Left renal cortex interstitium (tissue), 4 donors: ENCODE data around the gene FSD1L. TPM values are rescaled to one million over a fixed set of nuclear protein-coding genes. Genes with fewer than 3 reads are reported as not detected.

ENCODE experiments used
- DNase-seq, 4 donors: peaks; one replicate each; pipeline ENCODE4 v3.0.0-alpha.2; 2013; ENCODE audit warnings: low read depth in 4 of 4, low spot score in 2 of 4, missing footprints in 1 of 4
- polyA plus RNA-seq, 4 donors: library from polyadenylated mRNA; unstranded; fragments of 120-200 nt; gene quantifications; one replicate each; pipeline ENCODE4 v1.2.1, GENCODE V29; 2013; ENCODE audit not compliant: insufficient read length in 4 of 4

Gene FSD1L
- 1 to 10 TPM; 7.8 to 9.9 (median 9.5) TPM for polyA plus RNA-seq

GRCh38 chr9:105447814-105448812 is at the start of gene FSD1L:
Gene FSD1L, plus strand, starts transcription at chr9:105448034. Its CDS starts 187 bp downstream, at chr9:105448221.
- DNase-seq = peak in 2 of 4 donors; percentile 82

GRCh38 chr9:105399117-105399516 is 48.7 kb upstream of the FSD1L start:
- no peak for DNase-seq

DNA sequence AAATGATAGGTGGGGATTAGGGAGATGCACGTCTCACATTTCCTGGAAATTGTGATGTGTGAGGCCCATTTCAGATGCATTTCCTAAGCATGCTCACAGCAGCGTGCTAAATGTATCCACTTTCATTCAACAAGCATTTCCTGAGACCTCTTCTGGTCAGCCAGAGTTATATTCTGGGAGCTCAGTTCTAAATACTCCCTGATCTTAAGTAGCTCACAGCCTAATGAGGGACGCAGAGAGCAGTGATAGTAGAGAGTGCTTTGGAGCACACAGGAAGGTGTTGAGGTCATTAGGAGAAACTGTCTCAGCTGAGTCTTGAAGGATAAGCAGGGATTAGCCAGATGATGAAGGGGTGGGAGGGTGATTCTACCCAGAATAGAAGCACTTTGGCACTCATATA is 46.2 kb upstream of the FSD1L start:
- DNase-seq = no peak

GRCh38 chr9:105403552-105404248 is 44.1 kb upstream of the FSD1L start:
- no peak for DNase-seq

DNA sequence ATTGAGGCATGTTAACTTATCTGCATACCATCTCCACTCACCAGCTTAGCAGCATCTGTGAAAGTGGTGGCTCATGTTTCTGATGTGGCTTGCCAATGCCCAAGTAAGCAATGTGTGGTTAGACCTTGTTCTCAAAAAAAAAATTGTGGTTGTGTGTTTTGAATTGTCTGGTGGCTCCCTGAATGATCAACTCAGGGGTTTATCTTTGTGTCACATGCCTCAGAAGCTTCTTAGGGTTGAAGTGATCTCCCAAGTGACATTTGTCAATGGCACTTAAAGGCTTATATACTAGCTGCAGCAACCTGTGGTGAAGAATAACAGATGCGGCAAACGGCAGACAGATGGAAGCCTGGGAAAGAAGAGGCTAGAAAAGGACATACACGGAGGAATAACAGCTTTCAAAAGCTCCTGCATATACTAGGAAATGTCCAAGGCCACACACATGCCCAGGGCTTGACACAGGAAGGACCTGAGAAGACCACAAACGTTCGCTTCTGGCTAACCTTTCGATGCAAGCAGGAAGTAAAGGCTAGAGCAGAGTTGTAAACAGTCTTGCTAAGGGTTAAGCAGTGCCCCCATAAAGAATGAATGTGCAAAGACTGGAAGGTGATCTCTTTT is 42.2 kb upstream of the FSD1L start:
- DNase-seq = no peak

GRCh38 chr9:105406369-105406768 is 41.5 kb upstream of the FSD1L start:
- no peak for DNase-seq

DNA sequence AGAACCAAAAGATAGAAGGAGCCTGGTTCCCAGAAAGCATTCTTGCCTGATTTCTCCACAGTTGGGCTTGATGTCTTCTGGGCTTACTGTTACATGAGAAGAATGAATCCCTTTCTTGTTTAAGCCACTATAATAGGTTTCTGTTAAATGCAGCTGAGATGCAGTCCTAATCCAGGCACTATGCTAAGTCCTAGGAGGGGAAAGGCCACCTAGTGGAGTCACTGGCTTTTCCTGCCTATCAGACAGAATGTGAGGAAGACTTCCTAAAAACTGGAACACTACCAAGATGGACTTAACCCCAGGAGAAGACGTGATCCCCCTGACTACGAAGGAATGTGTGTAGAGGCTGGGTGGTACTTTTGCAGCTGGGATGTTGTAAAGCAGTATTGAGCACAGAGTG is 34.3 kb upstream of the FSD1L start:
- DNase-seq = no peak

- peak in 3 of 4 donors; percentile 53 to 66 (median 58) for DNase-seq
These were observed 32.7 kb upstream of the FSD1L start for GRCh38 chr9:105414947-105415661.

GRCh38 chr9:105415662-105415980 is 32.2 kb upstream of the FSD1L start:
- no peak for DNase-seq

- no peak for DNase-seq
These were observed 31.0 kb upstream of the FSD1L start for GRCh38 chr9:105416840-105417239.

DNA sequence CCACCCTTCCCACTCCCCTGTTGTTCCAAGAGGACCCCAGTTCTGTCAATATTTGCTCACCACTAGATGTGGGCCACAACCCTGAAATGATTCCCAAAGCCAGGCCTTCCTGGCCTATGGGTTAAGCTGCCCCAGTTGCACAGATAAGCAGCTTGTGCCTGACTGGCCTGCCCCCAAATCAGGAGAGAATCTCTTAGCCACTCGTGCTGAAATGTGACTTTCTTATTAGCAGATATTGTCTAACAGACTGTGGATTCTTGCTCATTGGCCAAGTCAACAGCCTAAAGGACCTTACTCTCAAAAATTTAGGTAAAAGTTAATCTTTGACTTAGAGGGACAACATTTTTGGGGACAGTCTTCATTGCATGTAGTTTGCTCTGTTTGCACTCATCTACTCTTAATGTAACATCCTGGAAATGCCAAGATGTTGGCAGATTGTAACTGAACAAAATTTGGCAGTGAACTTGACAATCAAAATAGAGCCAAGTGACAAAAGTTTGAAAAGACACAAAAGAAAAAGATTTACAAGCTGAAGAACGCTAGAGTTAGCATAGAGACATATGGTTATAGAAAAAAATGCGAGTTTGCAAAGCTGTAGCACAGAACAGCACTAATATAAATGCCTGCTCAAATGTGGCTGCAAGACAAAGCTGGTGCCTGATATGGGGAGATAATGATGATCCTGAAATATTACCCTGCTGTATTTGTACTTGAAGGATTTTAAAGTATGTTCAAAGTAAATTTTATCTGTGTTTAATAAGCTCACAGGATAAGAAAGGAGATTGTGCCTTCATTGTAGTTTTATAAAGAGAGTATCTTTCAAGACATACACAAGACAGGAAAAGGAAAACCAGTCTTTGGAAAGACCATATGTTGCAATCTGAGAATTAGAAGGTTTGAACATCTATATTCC is 29.0 kb upstream of the FSD1L start:
- no peak for DNase-seq

DNA sequence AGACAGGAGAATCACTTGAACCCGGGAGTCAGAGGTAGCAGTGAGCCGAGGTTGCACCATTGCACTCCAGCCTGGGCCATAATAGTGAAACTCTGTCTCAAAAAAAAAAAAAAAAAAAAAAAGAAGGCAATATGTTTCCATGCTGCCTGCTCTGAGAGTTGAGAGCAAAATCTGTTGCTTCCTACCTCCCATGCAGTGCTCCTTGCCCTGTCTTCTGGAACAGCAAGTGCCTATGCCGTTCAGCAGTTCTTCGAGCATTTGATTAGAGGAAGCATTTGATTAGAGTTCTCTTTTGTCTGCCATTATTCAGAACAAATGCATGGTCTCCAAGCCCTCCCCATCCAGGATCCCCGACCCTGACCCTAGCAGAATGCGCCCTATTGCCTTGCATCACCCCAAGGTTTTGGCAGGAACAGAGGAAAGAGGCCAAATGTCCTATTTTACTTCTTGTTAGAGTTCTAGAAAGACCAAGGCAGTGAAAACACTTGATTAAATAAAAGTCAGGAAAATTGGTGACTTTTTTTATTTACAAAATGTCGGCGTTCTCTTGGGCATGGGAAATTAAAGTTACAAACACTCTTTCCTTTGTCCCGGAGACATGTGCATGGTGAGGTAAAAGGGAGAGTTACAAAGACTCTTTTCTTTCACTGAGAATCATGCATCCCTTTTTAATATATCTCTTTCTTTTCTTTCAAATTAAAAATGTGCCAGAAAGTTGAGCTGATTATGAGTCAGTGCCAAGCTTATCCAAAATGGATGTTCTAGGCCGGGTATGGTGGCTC is 27.8 kb upstream of the FSD1L start:
- no peak for DNase-seq

- no peak for DNase-seq
These were observed 26.7 kb upstream of the FSD1L start for GRCh38 chr9:105421154-105421553.

DNA sequence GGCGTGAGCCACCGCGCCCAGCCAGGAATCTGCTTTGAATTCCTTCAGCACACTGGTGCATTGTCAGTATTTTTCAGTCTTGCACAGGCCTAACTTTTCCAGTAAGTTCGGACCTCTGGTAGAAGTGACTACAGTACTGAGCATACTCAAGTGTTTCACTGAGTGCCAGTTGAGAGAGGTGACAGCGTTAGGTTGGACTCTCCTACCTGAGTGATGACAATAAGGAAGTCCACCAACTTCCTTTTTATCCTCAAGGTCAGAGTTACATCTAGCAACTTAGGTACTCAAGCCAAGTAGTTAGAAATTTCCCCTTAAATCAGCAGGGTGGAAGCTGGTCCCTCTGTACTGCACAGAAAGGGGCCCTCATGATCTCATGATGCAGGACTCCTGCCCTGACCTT is 26.0 kb upstream of the FSD1L start:
- no peak for DNase-seq

DNA sequence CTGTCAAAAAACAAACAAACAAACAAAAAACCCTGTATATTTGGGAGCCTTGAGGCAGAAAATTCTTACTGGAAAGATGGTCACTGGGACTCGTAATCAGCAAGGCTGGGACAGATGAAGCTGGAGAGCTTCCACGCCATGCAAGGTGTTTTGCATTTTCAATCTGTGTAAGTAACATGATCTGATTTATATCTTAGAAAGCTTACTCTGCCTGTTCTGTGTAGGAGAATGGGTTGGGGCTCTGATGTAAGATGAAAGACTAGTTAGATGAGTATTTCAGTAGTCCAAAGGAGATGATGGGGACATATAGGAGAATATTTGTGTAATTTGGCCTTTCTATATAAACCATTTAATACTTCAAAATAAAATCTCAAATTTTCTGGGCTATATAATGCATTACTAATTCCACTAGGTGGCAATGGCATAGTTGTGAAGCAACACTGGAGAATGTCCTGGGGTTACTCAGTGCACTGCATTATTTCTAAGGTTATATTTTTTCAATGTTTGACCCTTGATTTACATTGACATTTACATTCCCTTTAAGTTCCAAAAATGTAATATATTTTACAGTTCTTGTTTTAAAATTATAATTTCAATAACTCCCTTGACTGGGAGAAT is 21.9 kb upstream of the FSD1L start:
- no peak for DNase-seq

DNA sequence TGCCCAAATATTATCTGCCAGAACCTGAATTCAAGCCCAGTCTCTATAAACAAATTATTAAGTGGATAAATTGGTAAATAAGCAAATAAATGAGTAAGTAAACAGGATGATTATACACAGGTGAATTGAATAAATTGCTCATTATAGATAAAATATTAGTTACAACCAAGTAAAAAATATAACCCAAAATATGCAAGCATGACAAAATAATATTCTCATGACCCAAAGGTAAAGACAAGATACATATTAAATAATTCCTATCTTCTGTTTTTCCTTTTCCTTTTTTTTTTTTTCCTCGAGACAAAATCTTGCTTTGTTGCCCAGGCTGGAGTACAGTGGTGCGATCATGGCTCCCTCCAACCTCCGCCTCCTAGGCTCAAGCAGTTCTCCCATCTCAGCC is 21.2 kb upstream of the FSD1L start:
- no peak for DNase-seq

DNA sequence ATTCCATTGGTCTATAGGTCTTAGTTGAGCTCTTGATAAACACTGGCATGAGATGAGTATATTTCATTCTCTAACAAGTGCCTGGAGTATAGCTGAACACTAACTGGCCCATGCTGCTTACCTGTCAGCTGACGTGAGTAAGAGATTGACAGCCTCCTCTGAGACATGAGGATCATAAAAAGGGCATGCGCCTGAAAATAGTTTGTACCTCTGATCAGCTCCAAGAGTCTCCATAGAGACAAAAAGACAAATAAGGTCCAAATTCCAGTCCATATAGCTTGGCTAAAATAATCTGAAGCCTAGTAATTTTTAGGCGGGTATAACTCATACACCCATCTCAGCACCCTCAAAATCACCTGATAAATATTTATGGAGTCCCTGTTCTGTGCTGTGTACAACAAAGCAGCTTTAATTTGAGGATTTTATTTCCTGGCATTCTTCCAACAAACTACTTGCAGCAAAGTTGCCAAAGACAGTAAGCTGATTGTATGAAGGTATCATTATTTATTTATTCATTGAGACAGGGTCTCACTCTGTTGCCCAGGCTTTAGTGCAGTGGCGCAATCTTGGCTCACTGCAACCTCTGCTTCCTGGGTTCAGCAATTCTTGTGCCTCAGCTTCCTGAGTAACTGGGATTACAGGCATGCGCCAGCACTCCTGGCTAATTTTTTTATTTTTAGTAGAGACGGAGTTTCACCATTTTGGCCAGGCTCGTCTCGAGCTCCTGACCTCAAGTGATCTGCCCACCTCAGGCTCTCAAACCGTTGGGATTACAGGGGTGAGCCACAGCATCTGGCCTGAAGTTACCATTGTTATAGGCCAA is 16.2 kb upstream of the FSD1L start:
- no peak for DNase-seq
